ENCODE data around the gene EDARADD. TPM values are rescaled to one million over a fixed set of nuclear protein-coding genes. Genes with fewer than 3 reads are reported as not detected.

EDARADD gene
- total RNA-seq, 2 donors from 2014 or later = 2.8 TPM; not detected in 1

DNA sequence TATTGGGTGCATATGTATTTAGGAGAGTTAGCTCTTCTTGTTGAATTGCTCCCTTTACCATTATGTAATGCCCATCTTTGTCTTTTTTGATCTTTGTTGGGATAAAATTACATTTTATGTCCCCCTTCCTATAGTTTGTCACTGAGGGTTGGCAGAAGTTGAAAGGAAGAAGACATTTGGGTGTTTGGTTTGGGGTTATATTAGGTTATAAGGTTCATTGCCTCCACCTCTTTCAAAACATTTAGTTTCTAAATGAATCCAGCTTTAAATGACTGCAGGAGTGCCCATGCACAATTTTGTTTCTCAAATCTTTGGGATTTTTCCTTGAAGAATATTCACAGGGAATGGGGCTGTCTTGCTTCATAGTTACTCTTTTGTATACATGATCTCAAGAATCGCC lies 115.1 kb downstream of the EDARADD start:
- no peak for DNase-seq (ENCODE audit: low spot score)
- no peaks in the 10 kb centered on the region for H3K27me3 ChIP-seq (replicated peaks; ENCODE audit: insufficient read depth)
- H3K9me3 ChIP-seq = no peaks in the 10 kb centered on the region
- peaks cover 0 to 17% of the 10 kb centered on the region in 2 donors for H3K4me1 ChIP-seq (ENCODE audit: control insufficient read depth in 1 of 2, low read depth in 2 of 2)
- no peaks in the 10 kb centered on the region for H3K36me3 ChIP-seq
- no peak overlapping the region for H3K27ac ChIP-seq
- ATAC-seq (ENCODE audit: insufficient number of reproducible peaks, low FRiP score, low read depth) = no peak
- no peak for TF ChIP-seq CTCF (IDR thresholded peaks at IDR 0.05)
- H3K4me3 ChIP-seq = no peak overlapping the region

- H3K27ac ChIP-seq = no peak overlapping the region
- H3K27me3 ChIP-seq (replicated peaks; ENCODE audit: insufficient read depth) = no peaks in the 10 kb centered on the region
- H3K9me3 ChIP-seq = no peaks in the 10 kb centered on the region
- H3K4me1 ChIP-seq (ENCODE audit: control insufficient read depth in 1 of 2, low read depth in 2 of 2) = peaks cover 0 to 17% of the 10 kb centered on the region in 2 donors
- DNase-seq (ENCODE audit: low spot score) (no peak), ATAC-seq (ENCODE audit: insufficient number of reproducible peaks, low FRiP score, low read depth) (no peak)
- no peak overlapping the region for H3K4me3 ChIP-seq
- no peak for TF ChIP-seq CTCF (IDR thresholded peaks at IDR 0.05)
- no peaks in the 10 kb centered on the region for H3K36me3 ChIP-seq
These were observed 115.7 kb downstream of the EDARADD start for GRCh38 chr1:236509647-236510401.

GRCh38 chr1:236511735-236512418 lies 117.8 kb downstream of the EDARADD start:
- no peak for ATAC-seq (ENCODE audit: insufficient number of reproducible peaks, low FRiP score, low read depth)

DNA sequence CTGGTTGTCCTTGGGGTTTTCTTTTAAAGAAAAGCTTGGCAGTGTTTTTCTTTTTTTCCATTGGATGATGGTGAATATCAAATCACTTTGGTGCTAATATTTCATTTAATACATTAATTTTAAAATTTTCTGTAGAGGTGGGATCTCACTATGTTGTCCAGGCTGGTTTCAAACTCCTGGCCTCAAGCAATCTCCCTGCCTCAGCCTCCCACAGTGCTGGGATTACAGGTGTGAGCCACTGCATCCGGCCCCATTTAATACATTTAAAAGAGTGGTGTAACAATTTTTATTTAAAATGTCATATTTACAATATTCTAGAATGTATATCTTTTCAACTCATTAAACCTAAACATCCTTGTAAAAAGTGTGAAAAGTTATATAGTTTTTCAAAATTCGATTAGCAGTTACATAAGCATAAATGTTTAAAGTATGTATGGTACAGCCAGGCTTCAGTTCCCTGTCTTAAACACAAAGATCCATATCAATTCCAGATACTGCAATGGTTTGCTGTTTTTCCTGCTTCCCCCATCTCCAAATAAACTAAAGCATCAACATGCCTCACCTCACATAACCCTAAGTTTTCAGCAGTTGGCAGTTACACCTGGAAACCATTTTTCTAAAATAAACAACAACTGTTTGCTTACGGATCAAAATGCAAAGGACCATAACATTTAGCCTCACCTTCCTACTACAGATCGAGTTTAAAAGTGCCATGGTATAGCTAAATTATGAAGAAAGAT lies 120.8 kb downstream of the EDARADD start:
- Histone ChIP-seq H3K36me3 (no peaks in the 10 kb centered on the region), H3K27me3 (replicated peaks; ENCODE audit: insufficient read depth) (no peaks in the 10 kb centered on the region), H3K4me3 (no peak overlapping the region), H3K27ac (no peak overlapping the region), H3K4me1 (ENCODE audit: control insufficient read depth in 1 of 2, low read depth in 2 of 2) (peaks cover 0 to 25% of the 10 kb centered on the region in 2 donors), H3K9me3 (no peaks in the 10 kb centered on the region)
- DNase-seq (ENCODE audit: low spot score) = no peak
- TF ChIP-seq CTCF (IDR thresholded peaks at IDR 0.05) = no peak
- no peak for ATAC-seq (ENCODE audit: insufficient number of reproducible peaks, low FRiP score, low read depth)

More at GRCh38 chr1:236511735-236512418, 117.8 kb downstream of the EDARADD start:
- Histone ChIP-seq H3K36me3 (no peaks in the 10 kb centered on the region), H3K27me3 (replicated peaks; ENCODE audit: insufficient read depth) (no peaks in the 10 kb centered on the region), H3K9me3 (no peaks in the 10 kb centered on the region), H3K4me1 (ENCODE audit: control insufficient read depth in 1 of 2, low read depth in 2 of 2) (peaks cover 0 to 29% of the 10 kb centered on the region in 2 donors), H3K27ac (no peak overlapping the region), H3K4me3 (peak overlapping the region; percentile 53)
- DNase-seq (ENCODE audit: low spot score) = no peak
- no peak for TF ChIP-seq CTCF (IDR thresholded peaks at IDR 0.05)

GRCh38 chr1:236515443-236515958 lies 121.4 kb downstream of the EDARADD start:
- no peaks in the 10 kb centered on the region for H3K9me3 ChIP-seq
- H3K27me3 ChIP-seq (replicated peaks; ENCODE audit: insufficient read depth) = no peaks in the 10 kb centered on the region
- peak overlapping the region in 1 of 2 donors; percentile 3 for H3K27ac ChIP-seq
- DNase-seq (ENCODE audit: low spot score) = no peak
- H3K4me1 ChIP-seq (ENCODE audit: control insufficient read depth in 1 of 2, low read depth in 2 of 2) = peaks cover 0 to 25% of the 10 kb centered on the region in 2 donors
- no peaks in the 10 kb centered on the region for H3K36me3 ChIP-seq
- no peak for TF ChIP-seq CTCF (IDR thresholded peaks at IDR 0.05)
- ATAC-seq (ENCODE audit: insufficient number of reproducible peaks, low FRiP score, low read depth) = no peak
- H3K4me3 ChIP-seq = no peak overlapping the region
